Measurements from ENCODE around the gene LGALS7.

The LGALS7 gene

GRCh38 chr19:38740932-38741331 lies 32.4 kb downstream of the LGALS7 start:
- DNase-seq (ENCODE audit: low read depth, low spot score), result no peak

- DNase-seq (ENCODE audit: low read depth, low spot score), result no peak
Observed at GRCh38 chr19:38740257-38740592, 33.1 kb downstream of the LGALS7 start.

- no peak for DNase-seq (ENCODE audit: low read depth, low spot score)
Observed at GRCh38 chr19:38739440-38740256, 33.7 kb downstream of the LGALS7 start.

GRCh38 chr19:38737921-38738737 lies 35.2 kb downstream of the LGALS7 start:
- no peak for DNase-seq (ENCODE audit: low read depth, low spot score)

GRCh38 chr19:38737281-38737865 lies 35.9 kb downstream of the LGALS7 start:
- DNase-seq (ENCODE audit: low read depth, low spot score), result no peak

GRCh38 chr19:38736413-38737280 lies 36.7 kb downstream of the LGALS7 start:
- no peak for DNase-seq (ENCODE audit: low read depth, low spot score)

GRCh38 chr19:38736036-38736412 lies 37.3 kb downstream of the LGALS7 start:
- no peak for DNase-seq (ENCODE audit: low read depth, low spot score)

GRCh38 chr19:38735257-38735686 lies 38.0 kb downstream of the LGALS7 start:
- no peak for DNase-seq (ENCODE audit: low read depth, low spot score)

- DNase-seq (ENCODE audit: low read depth, low spot score), result no peak
Observed at GRCh38 chr19:38734426-38735256, 38.7 kb downstream of the LGALS7 start.

- no peak for DNase-seq (ENCODE audit: low read depth, low spot score)
Observed at GRCh38 chr19:38734176-38734425, 39.2 kb downstream of the LGALS7 start.

GRCh38 chr19:38733493-38734175 lies 39.7 kb downstream of the LGALS7 start:
- DNase-seq (ENCODE audit: low read depth, low spot score), result no peak

GRCh38 chr19:38733241-38733492 lies 40.1 kb downstream of the LGALS7 start:
- no peak for DNase-seq (ENCODE audit: low read depth, low spot score)

GRCh38 chr19:38731654-38732301 lies 41.5 kb downstream of the LGALS7 start:
- no peak for DNase-seq (ENCODE audit: low read depth, low spot score)

GRCh38 chr19:38730731-38731589 lies 42.4 kb downstream of the LGALS7 start:
- no peak for DNase-seq (ENCODE audit: low read depth, low spot score)

- DNase-seq (ENCODE audit: low read depth, low spot score), result no peak
Observed at GRCh38 chr19:38730470-38730730, 42.9 kb downstream of the LGALS7 start.

- DNase-seq (ENCODE audit: low read depth, low spot score), result no peak
Observed at GRCh38 chr19:38729653-38730469, 43.5 kb downstream of the LGALS7 start.

GRCh38 chr19:38728752-38729541 lies 44.4 kb downstream of the LGALS7 start:
- DNase-seq (ENCODE audit: low read depth, low spot score), result no peak

All from smooth muscle cell of the brain vasculature (primary cell).